ENCODE data around the gene C1GALT1C1. TPM values are rescaled to one million over a fixed set of nuclear protein-coding genes. Genes with fewer than 3 reads are reported as not detected.

The C1GALT1C1 gene
- total RNA-seq, 2 donors from 2014 or later, result 26.8 to 30.1 TPM

DNA sequence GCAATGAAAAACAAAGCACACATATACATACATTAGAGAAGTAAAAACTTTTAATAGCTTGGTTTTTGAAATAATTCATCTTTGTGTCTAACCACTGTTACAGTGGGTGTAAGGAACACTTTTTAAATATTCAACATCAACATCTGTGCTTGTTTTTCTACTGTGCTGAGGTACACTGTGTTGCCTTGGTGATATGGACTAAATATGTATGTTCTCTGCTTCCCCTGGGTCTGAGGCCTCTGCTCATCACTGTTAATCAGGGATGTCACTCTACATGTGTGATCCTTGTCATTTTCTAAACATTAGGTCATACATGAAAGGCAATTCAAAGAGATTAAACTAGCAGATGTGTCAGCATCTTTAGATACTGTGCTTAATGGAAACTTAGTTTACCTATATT is 15.0 kb downstream of the C1GALT1C1 start:
- no peak for ATAC-seq (ENCODE audit: insufficient number of reproducible peaks, low FRiP score, low read depth)
- TF ChIP-seq, protein P1, sequence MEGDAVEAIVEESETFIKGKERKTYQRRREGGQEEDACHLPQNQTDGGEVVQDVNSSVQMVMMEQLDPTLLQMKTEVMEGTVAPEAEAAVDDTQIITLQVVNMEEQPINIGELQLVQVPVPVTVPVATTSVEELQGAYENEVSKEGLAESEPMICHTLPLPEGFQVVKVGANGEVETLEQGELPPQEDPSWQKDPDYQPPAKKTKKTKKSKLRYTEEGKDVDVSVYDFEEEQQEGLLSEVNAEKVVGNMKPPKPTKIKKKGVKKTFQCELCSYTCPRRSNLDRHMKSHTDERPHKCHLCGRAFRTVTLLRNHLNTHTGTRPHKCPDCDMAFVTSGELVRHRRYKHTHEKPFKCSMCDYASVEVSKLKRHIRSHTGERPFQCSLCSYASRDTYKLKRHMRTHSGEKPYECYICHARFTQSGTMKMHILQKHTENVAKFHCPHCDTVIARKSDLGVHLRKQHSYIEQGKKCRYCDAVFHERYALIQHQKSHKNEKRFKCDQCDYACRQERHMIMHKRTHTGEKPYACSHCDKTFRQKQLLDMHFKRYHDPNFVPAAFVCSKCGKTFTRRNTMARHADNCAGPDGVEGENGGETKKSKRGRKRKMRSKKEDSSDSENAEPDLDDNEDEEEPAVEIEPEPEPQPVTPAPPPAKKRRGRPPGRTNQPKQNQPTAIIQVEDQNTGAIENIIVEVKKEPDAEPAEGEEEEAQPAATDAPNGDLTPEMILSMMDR (IDR thresholded peaks at IDR 0.05), result no peak
- H3K27ac ChIP-seq, result no peak overlapping the region
- H3K4me1 ChIP-seq (ENCODE audit: control insufficient read depth in 1 of 2, low read depth in 2 of 2), result no peaks in the 10 kb centered on the region
- H3K4me3 ChIP-seq, result no peak overlapping the region
- DNase-seq (ENCODE audit: low spot score), result no peak
- H3K27me3 ChIP-seq (replicated peaks; ENCODE audit: insufficient read depth), result no peaks in the 10 kb centered on the region
- peaks cover 4% of the 10 kb centered on the region for H3K36me3 ChIP-seq
- H3K9me3 ChIP-seq, result no peaks in the 10 kb centered on the region

DNA sequence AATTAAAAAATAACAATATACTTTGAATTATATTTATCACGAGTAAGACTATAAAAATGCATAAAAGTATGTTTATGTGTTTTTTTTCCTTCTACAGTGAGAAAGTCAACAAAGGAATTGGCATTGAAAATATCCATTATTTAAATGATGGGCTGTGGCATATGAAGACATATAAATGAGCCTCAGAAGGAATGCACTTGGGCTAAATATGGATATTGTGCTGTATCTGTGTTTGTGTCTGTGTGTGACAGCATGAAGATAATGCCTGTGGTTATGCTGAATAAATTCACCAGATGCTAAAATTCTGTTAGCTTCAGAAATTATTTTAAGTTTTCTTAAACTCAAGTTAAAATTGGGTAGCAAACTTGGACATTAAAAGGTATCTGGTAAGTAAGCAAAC is 17.8 kb downstream of the C1GALT1C1 start:
- no peak overlapping the region for H3K27ac ChIP-seq
- no peak overlapping the region for H3K4me3 ChIP-seq
- no peaks in the 10 kb centered on the region for H3K27me3 ChIP-seq (replicated peaks; ENCODE audit: insufficient read depth)
- DNase-seq (ENCODE audit: low spot score) (no peak), ATAC-seq (ENCODE audit: insufficient number of reproducible peaks, low FRiP score, low read depth) (no peak)
- TF ChIP-seq, protein P1 (IDR thresholded peaks at IDR 0.05), result no peak
- no peaks in the 10 kb centered on the region for H3K9me3 ChIP-seq
- peaks cover 4% of the 10 kb centered on the region for H3K36me3 ChIP-seq
- H3K4me1 ChIP-seq (ENCODE audit: control insufficient read depth in 1 of 2, low read depth in 2 of 2), result no peaks in the 10 kb centered on the region

DNA sequence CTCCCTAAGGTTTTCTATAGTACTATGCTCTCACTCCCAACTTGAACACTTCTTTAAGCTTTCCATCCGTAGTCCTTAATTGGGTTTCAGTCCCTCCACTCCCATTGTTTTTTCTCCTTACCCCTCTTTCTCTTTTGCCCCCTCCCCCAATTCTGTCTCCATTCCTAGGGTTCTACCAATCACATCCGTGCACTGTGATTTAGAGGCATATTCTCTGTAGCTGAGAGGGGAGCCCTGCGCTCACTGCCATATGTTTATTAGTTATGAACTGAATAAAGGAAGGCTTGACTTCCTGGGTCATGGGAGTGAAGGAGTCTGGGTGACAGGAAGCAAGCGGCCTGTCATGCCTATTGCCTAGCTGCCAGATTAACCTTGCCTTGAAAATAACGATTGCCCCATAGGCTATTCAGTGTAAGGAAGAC is 25.5 kb downstream of the C1GALT1C1 start:
- H3K4me3 ChIP-seq, result peak overlapping the region; percentile 80
- ATAC-seq (ENCODE audit: insufficient number of reproducible peaks, low FRiP score, low read depth), result peak; percentile 59
- H3K4me1 ChIP-seq (ENCODE audit: control insufficient read depth in 1 of 2, low read depth in 2 of 2), result peaks cover 2 to 3% of the 10 kb centered on the region in 2 donors
- H3K27me3 ChIP-seq (replicated peaks; ENCODE audit: insufficient read depth), result no peaks in the 10 kb centered on the region
- TF ChIP-seq, protein P1 (IDR thresholded peaks at IDR 0.05), result no peak
- no peak for DNase-seq (ENCODE audit: low spot score)
- no peaks in the 10 kb centered on the region for H3K9me3 ChIP-seq
- H3K36me3 ChIP-seq, result no peaks in the 10 kb centered on the region
- H3K27ac ChIP-seq, result peak overlapping the region; percentile 85 to 91

DNA sequence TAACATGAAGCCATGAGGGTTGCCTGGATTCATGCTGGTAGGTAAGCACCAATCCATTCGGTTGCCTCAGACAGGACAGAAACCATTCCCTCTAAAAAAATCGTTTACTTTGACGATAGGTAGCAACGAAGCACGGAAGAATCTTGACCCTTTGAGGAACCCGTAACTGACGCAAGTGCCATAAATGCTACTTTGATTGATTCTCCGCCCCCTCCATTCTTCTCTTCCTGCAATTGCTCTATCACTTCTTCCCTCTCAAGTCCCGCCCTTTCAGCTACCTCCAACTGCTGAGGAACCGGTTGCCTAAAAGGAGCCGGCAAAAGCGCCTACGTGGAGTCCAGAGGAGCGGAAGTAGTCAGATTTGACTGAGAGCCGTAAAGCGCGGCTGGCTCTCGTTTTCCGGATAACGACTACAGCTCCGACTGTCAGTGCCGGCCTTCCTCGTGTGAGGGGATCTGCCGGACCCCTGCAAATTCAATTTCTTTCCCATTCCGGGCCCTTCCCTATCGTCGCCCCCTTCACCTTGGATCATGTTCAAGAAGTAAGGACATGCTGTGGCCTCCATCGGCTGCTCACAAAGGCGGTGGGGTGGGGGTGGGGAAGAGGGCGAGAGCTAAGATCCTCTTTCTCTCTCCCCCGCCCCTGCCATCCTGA is 26.0 kb downstream of the C1GALT1C1 start, which contains the start of gene MCTS1:
MCTS1 (plus strand) TSS at position 395 of the 654 bp plus-strand sequence; CDS start at position 531, 136 bp downstream.
- Histone ChIP-seq H3K36me3 (no peaks in the 10 kb centered on the region), H3K9me3 (no peaks in the 10 kb centered on the region), H3K4me3 (peak within 1 kb of the TSS; percentile 80), H3K27me3 (replicated peaks; ENCODE audit: insufficient read depth) (no peaks in the 10 kb centered on the region), H3K27ac (peak within 1 kb of the TSS; percentile 85 to 91), H3K4me1 (ENCODE audit: control insufficient read depth in 1 of 2, low read depth in 2 of 2) (peaks cover 2 to 3% of the 10 kb centered on the region in 2 donors)
- DNase-seq (ENCODE audit: low spot score) (peak; percentile 47), ATAC-seq (ENCODE audit: insufficient number of reproducible peaks, low FRiP score, low read depth) (peak; percentile 97)
- TF ChIP-seq, protein P1 (IDR thresholded peaks at IDR 0.05), result no peak

DNA sequence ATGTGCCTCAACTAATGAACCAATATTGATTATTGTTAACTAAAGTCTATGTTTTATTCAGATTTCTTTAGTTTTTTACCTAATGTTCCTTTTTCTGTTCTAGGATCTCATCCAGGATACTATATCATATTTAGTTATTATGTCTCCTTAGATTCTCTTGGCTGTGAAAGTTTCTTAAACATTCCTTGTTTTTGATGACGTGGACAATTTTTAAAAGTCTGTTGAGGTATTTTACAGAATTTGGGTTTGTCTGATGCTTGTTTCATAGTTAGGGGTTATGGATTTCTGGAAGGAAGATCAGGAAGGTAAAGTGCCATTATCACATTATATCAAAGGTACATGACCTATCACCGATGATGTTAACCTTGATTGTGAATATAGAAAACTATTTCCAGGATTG is 44.2 kb downstream of the C1GALT1C1 start:
- H3K36me3 ChIP-seq, result no peaks in the 10 kb centered on the region

More for the DNA sequence above, 44.2 kb downstream of the C1GALT1C1 start:
- no peak for ATAC-seq (ENCODE audit: insufficient number of reproducible peaks, low FRiP score, low read depth)
- Histone ChIP-seq H3K27ac (no peak overlapping the region), H3K4me1 (ENCODE audit: control insufficient read depth in 1 of 2, low read depth in 2 of 2) (no peaks in the 10 kb centered on the region), H3K4me3 (no peak overlapping the region), H3K9me3 (no peaks in the 10 kb centered on the region), H3K27me3 (replicated peaks; ENCODE audit: insufficient read depth) (no peaks in the 10 kb centered on the region)
- DNase-seq (ENCODE audit: low spot score), result no peak
- TF ChIP-seq, protein P1 (IDR thresholded peaks at IDR 0.05), result no peak

Other genes starting within 250 kb of the C1GALT1C1 start
- 100 to 1,000 TPM in 1 of 2 donors, 10 to 100 TPM in 1; 81.3 to 118 TPM for gene LAMP2, start 160.8 kb downstream of the C1GALT1C1 start, total RNA-seq
- 10 to 100 TPM; 38.7 to 66.2 TPM for gene CUL4B, start 69.1 kb downstream of the C1GALT1C1 start, total RNA-seq
- gene MCTS1, start 26.0 kb downstream of the C1GALT1C1 start, total RNA-seq, result 10 to 100 TPM; 19.2 to 19.5 TPM
- not detected for gene CT47B1, start 245.8 kb upstream of the C1GALT1C1 start, total RNA-seq